ENCODE data around the gene KLHL3.

- TF ChIP-seq TARDBP (IDR thresholded peaks at IDR 0.05) (no peak), SP1 (IDR thresholded peaks at IDR 0.05) (no peak), ELF4 (IDR thresholded peaks at IDR 0.05) (no peak)
Measured at GRCh38 chr5:137635521-137635921, 100.4 kb downstream of the KLHL3 start.
